Measurements from ENCODE around the gene MICAL3.

MICAL3 gene

GRCh38 chr22:17890245-17890671, 134.1 kb downstream of the MICAL3 start:
- no peak overlapping the region for H3K4me3 ChIP-seq (ENCODE audit: low read depth, low read length)
- no peak for TF ChIP-seq CTCF (IDR thresholded peaks at IDR 0.05; ENCODE audit: control insufficient read depth, extremely low read depth, insufficient read depth)
- peak; percentile 18 for DNase-seq (ENCODE audit: low read depth)

GRCh38 chr22:17888855-17889254, 135.5 kb downstream of the MICAL3 start:
- H3K4me3 ChIP-seq (ENCODE audit: low read depth, low read length) = no peak overlapping the region
- TF ChIP-seq CTCF (IDR thresholded peaks at IDR 0.05; ENCODE audit: control insufficient read depth, extremely low read depth, insufficient read depth) = no peak

GRCh38 chr22:17888439-17888838, 135.9 kb downstream of the MICAL3 start:
- DNase-seq (ENCODE audit: low read depth) = no peak
- no peak overlapping the region for H3K4me3 ChIP-seq (ENCODE audit: low read depth, low read length)
- TF ChIP-seq CTCF (IDR thresholded peaks at IDR 0.05; ENCODE audit: control insufficient read depth, extremely low read depth, insufficient read depth) = no peak

More at GRCh38 chr22:17888855-17889254, 135.5 kb downstream of the MICAL3 start:
- DNase-seq (ENCODE audit: low read depth) = no peak

- no peak for TF ChIP-seq CTCF (IDR thresholded peaks at IDR 0.05; ENCODE audit: control insufficient read depth, extremely low read depth, insufficient read depth)
- no peak for DNase-seq (ENCODE audit: low read depth)
- H3K4me3 ChIP-seq (ENCODE audit: low read depth, low read length) = no peak overlapping the region
These were observed 139.5 kb downstream of the MICAL3 start for GRCh38 chr22:17884893-17885292.

GRCh38 chr22:17884084-17884483, 140.3 kb downstream of the MICAL3 start:
- no peak for TF ChIP-seq CTCF (IDR thresholded peaks at IDR 0.05; ENCODE audit: control insufficient read depth, extremely low read depth, insufficient read depth)
- no peak overlapping the region for H3K4me3 ChIP-seq (ENCODE audit: low read depth, low read length)
- no peak for DNase-seq (ENCODE audit: low read depth)

GRCh38 chr22:17883356-17883755, 141.0 kb downstream of the MICAL3 start:
- no peak for TF ChIP-seq CTCF (IDR thresholded peaks at IDR 0.05; ENCODE audit: control insufficient read depth, extremely low read depth, insufficient read depth)
- no peak for DNase-seq (ENCODE audit: low read depth)

GRCh38 chr22:17882727-17883126, 141.6 kb downstream of the MICAL3 start:
- no peak for TF ChIP-seq CTCF (IDR thresholded peaks at IDR 0.05; ENCODE audit: control insufficient read depth, extremely low read depth, insufficient read depth)
- DNase-seq (ENCODE audit: low read depth) = no peak

More at GRCh38 chr22:17883356-17883755, 141.0 kb downstream of the MICAL3 start:
- no peak overlapping the region for H3K4me3 ChIP-seq (ENCODE audit: low read depth, low read length)

More at GRCh38 chr22:17882727-17883126, 141.6 kb downstream of the MICAL3 start:
- H3K4me3 ChIP-seq (ENCODE audit: low read depth, low read length) = no peak overlapping the region
